Measurements from ENCODE around the gene CENPW. TPM values are rescaled to one million over a fixed set of nuclear protein-coding genes. Genes with fewer than 3 reads are reported as not detected.

Gene CENPW
- total RNA-seq, 1 experiment from 2014 or later, result 43.3 TPM

- no peak for DNase-seq (ENCODE audit: low read depth)
Measured at GRCh38 chr6:126373344-126373743, 33.4 kb downstream of the CENPW start.

- DNase-seq (ENCODE audit: low read depth), result no peak
Measured at GRCh38 chr6:126374372-126374771, 34.5 kb downstream of the CENPW start.

GRCh38 chr6:126376682-126377081 is 36.8 kb downstream of the CENPW start:
- no peak for DNase-seq (ENCODE audit: low read depth)

GRCh38 chr6:126377594-126378153 is 37.8 kb downstream of the CENPW start:
- DNase-seq (ENCODE audit: low read depth), result no peak

- DNase-seq (ENCODE audit: low read depth), result no peak
Measured at GRCh38 chr6:126380072-126380583, 40.2 kb downstream of the CENPW start.

- DNase-seq (ENCODE audit: low read depth), result no peak
Measured at GRCh38 chr6:126381498-126381897, 41.6 kb downstream of the CENPW start.

GRCh38 chr6:126383203-126383602 is 43.3 kb downstream of the CENPW start:
- no peak for DNase-seq (ENCODE audit: low read depth)

GRCh38 chr6:126385536-126385935 is 45.6 kb downstream of the CENPW start:
- DNase-seq (ENCODE audit: low read depth), result no peak

GRCh38 chr6:126388104-126388598 is 48.2 kb downstream of the CENPW start:
- DNase-seq (ENCODE audit: low read depth), result no peak

- DNase-seq (ENCODE audit: low read depth), result no peak
Measured at GRCh38 chr6:126396131-126396530, 56.2 kb downstream of the CENPW start.
